Keratinocyte (primary cell): ENCODE data around the gene PLCL1. TPM values are rescaled to one million over a fixed set of nuclear protein-coding genes. Genes with fewer than 3 reads are reported as not detected.

Experiments used
- DNase-seq: peaks from one replicate; pipeline ENCODE4 v3.0.0-alpha.2; 2011; ENCODE audit warnings: low read depth, missing footprints, low spot score
- FAIRE-seq: peaks from 2 replicates; lab custom pipeline; 2011; peaks lifted over from hg19 to GRCh38; lab: Jason Lieb, UNC
- H2AFZ ChIP-seq: 2 replicates; pipeline ENCODE4 v1.6.0; 2012; ENCODE audit warnings: low read length, control low read depth, inconsistent platforms; ENCODE audit not compliant: control insufficient read depth
- H3K27ac ChIP-seq: 2 replicates; pipeline ENCODE4 v1.5.1; 2011; ENCODE audit warnings: low read length; ENCODE audit not compliant: control insufficient read depth, insufficient read depth
- H3K27me3 ChIP-seq: 3 replicates; pipeline ENCODE4 v1.6.0; 2011; ENCODE audit warnings: low read length; ENCODE audit not compliant: control insufficient read depth, insufficient read depth; ENCODE audit errors: extremely low read depth
- H3K36me3 ChIP-seq, 2 experiments: 2 replicates in 1 of 2; 3 replicates in 1 of 2; pipeline ENCODE4 v1.5.1; 2011; ENCODE audit warnings: low read length in 2 of 2, mild to moderate bottlenecking in 1 of 2; ENCODE audit not compliant: control insufficient read depth in 2 of 2, insufficient read depth in 2 of 2; ENCODE audit errors: extremely low read depth in 1 of 2
- H3K4me1 ChIP-seq: 3 replicates; pipeline ENCODE4 v1.5.1; 2011; ENCODE audit warnings: low read length; ENCODE audit not compliant: control insufficient read depth, insufficient read depth; ENCODE audit errors: extremely low read depth
- H3K4me2 ChIP-seq: 3 replicates; pipeline ENCODE4 v1.6.0; 2011; ENCODE audit warnings: low read depth, low read length; ENCODE audit not compliant: control insufficient read depth, insufficient read depth; ENCODE audit errors: extremely low read depth
- H3K4me3 ChIP-seq, 3 experiments: fragments of 200-600 bp in 1 of 3; sonication (generic) in 1 of 3; 2 replicates in 2 of 3; 3 replicates in 1 of 3; pipeline ENCODE4 v1.5.1; 2011 to 2016; ENCODE audit warnings: low read length in 3 of 3, mild to moderate bottlenecking in 3 of 3, control low read depth in 2 of 3, inconsistent platforms in 1 of 3, low read depth in 1 of 3, mixed read lengths in 1 of 3, mixed run types in 1 of 3, moderate library complexity in 1 of 3; ENCODE audit not compliant: control insufficient read depth in 2 of 3, insufficient read depth in 2 of 3; ENCODE audit errors: extremely low read depth in 1 of 3
- H3K79me2 ChIP-seq: 2 replicates; pipeline ENCODE4 v1.6.0; 2012; ENCODE audit warnings: low read length; ENCODE audit not compliant: control insufficient read depth, insufficient read depth
- H3K9ac ChIP-seq: 3 replicates; pipeline ENCODE4 v1.6.0; 2011; ENCODE audit warnings: low read length; ENCODE audit not compliant: control insufficient read depth, insufficient read depth; ENCODE audit errors: extremely low read depth
- H3K9me1 ChIP-seq: 3 replicates; pipeline ENCODE4 v1.6.0; 2011; ENCODE audit warnings: low read length; ENCODE audit not compliant: control insufficient read depth, insufficient read depth; ENCODE audit errors: extremely low read depth
- H3K9me3 ChIP-seq: 2 replicates; pipeline ENCODE4 v1.5.1; 2012; ENCODE audit warnings: low read depth, low read length; ENCODE audit not compliant: control insufficient read depth
- H4K20me1 ChIP-seq: 3 replicates; pipeline ENCODE4 v1.6.0; 2011; ENCODE audit warnings: low read length; ENCODE audit not compliant: control insufficient read depth, insufficient read depth; ENCODE audit errors: extremely low read depth
- CTCF ChIP-seq, 3 experiments: IDR thresholded peaks in 1 of 3; conservative IDR thresholded peaks in 1 of 3; optimal IDR thresholded peaks in 1 of 3; 2 replicates in 2 of 3; 3 replicates in 1 of 3; pipeline versions ENCODE3 to v1.5.1; 2011; ENCODE audit warnings: low read length in 3 of 3, mild to moderate bottlenecking in 3 of 3, moderate library complexity in 2 of 3, control low read depth in 1 of 3, inconsistent platforms in 1 of 3; ENCODE audit not compliant: insufficient read depth in 2 of 3; ENCODE audit errors: extremely low read depth in 1 of 3
- EZH2 ChIP-seq: IDR thresholded peaks from one replicate; pipeline ENCODE4 v1.6.1; 2012; ENCODE audit warnings: inconsistent platforms, mild to moderate bottlenecking, low read length, moderate library complexity
- dilution Hi-C: fragments of 300-500 bp; cut with MboI; formaldehyde crosslinking; loops from one replicate; pipeline ENCODE4 v1.7.0; 2020; ENCODE audit warnings: low sequenced_read_pairs; ENCODE audit not compliant: extremely low pct_ligation_motif_present
- polyA plus RNA-seq, 5 experiments: library from polyadenylated mRNA; depleted of rRNA in 3 of 5; stranded (reverse) in 3 of 5; stranded (forward) in 1 of 5; unstranded in 1 of 5; fragments of >200 nt; gene quantifications; 1 replicate in 1 of 5; 2 replicates in 3 of 5; 3 replicates in 1 of 5; pipeline versions ENCODE4 v1.2.1 to v1.2.3, GENCODE V29; 2011 to 2012; ENCODE audit warnings: missing spikeins in 2 of 5, low read depth in 1 of 5, low replicate concordance in 1 of 5

The PLCL1 gene
- polyA plus RNA-seq, 1 donor (not counting 4 experiments of a cell fraction or from before 2014, with no cell fraction given) = 0.01 TPM

- DNase-seq (no peak), FAIRE-seq (no peak)
- Histone ChIP-seq H3K27me3 (no peaks in the 10 kb centered on the region), H3K9me3 (no peaks in the 10 kb centered on the region), H2AFZ (no peak overlapping the region), H3K4me2 (no peak overlapping the region), H3K36me3 (no peaks in the 10 kb centered on the region), H3K79me2 (no peaks in the 10 kb centered on the region), H3K4me3 (no peak overlapping the region), H3K9me1 (no peaks in the 10 kb centered on the region), H4K20me1 (no peaks in the 10 kb centered on the region), H3K4me1 (no peaks in the 10 kb centered on the region), H3K9ac (no peak overlapping the region), H3K27ac (no peak overlapping the region)
- TF ChIP-seq CTCF (optimal IDR thresholded peaks at IDR 0.05 in 1 of 3, IDR thresholded peaks at IDR 0.05 in 1 of 3, conservative IDR thresholded peaks at IDR 0.05 in 1 of 3; ENCODE audit: extremely low read depth in 1 of 3, insufficient read depth in 2 of 3, low read length in 3 of 3) (no peak), EZH2 (no peak)
- dilution Hi-C loops = no loop called here
Measured at GRCh38 chr2:197875763-197876162, 71.4 kb downstream of the PLCL1 start.

GRCh38 chr2:197876524-197876923, 72.1 kb downstream of the PLCL1 start:
- H3K9ac ChIP-seq = no peak overlapping the region
- H2AFZ ChIP-seq = no peak overlapping the region
- dilution Hi-C loops = no loop called here
- H3K27me3 ChIP-seq = no peaks in the 10 kb centered on the region
- H3K4me1 ChIP-seq = no peaks in the 10 kb centered on the region
- H3K27ac ChIP-seq = no peak overlapping the region
- no peak overlapping the region for H3K4me2 ChIP-seq
- no peaks in the 10 kb centered on the region for H4K20me1 ChIP-seq
- H3K9me1 ChIP-seq = no peaks in the 10 kb centered on the region
- no peak overlapping the region for H3K4me3 ChIP-seq
- FAIRE-seq (no peak), DNase-seq (no peak)
- no peak for TF ChIP-seq CTCF (optimal IDR thresholded peaks at IDR 0.05 in 1 of 3, IDR thresholded peaks at IDR 0.05 in 1 of 3, conservative IDR thresholded peaks at IDR 0.05 in 1 of 3; ENCODE audit: extremely low read depth in 1 of 3, insufficient read depth in 2 of 3, low read length in 3 of 3)
- TF ChIP-seq EZH2 = no peak
- H3K79me2 ChIP-seq = no peaks in the 10 kb centered on the region
- no peaks in the 10 kb centered on the region for H3K36me3 ChIP-seq
- H3K9me3 ChIP-seq = no peaks in the 10 kb centered on the region
